ENCODE results near the gene IFI27. TPM values are rescaled to one million over a fixed set of nuclear protein-coding genes. Genes with fewer than 3 reads are reported as not detected.

The IFI27 gene
- total and polyA plus RNA-seq, 9 of the 15 experiments (the other 6 are each of a cell fraction or from before 2014, with no cell fraction given): 0.19 to 3.4 (median 1.4) TPM; not detected in 1

GRCh38 chr14:94142836-94143235 lies 32.3 kb downstream of the IFI27 start:
- FAIRE-seq (no peak), ATAC-seq (no peak), DNase-seq (ENCODE audit: extremely low read depth in 1 of 4, low spot score in 3 of 4) (no peak)
- 23% methylated on average over 1 of the region's 1 CpG for WGBS (ENCODE audit: insufficient coverage, low coverage, missing lambda C conversion rate)
- no TSS peak for BruUV-seq (replicated peaks)
- H3K79me2 ChIP-seq (ENCODE audit: control insufficient read depth, insufficient read depth, low read length): no peaks in the 10 kb centered on the region
- no peak overlapping the region for H3K27ac ChIP-seq (ENCODE audit: extremely low read depth, low read depth, low read length)
- TF ChIP-seq CHD2 (IDR thresholded peaks at IDR 0.05; ENCODE audit: low read depth, low read length): no peak
- TF ChIP-seq, protein P1, sequence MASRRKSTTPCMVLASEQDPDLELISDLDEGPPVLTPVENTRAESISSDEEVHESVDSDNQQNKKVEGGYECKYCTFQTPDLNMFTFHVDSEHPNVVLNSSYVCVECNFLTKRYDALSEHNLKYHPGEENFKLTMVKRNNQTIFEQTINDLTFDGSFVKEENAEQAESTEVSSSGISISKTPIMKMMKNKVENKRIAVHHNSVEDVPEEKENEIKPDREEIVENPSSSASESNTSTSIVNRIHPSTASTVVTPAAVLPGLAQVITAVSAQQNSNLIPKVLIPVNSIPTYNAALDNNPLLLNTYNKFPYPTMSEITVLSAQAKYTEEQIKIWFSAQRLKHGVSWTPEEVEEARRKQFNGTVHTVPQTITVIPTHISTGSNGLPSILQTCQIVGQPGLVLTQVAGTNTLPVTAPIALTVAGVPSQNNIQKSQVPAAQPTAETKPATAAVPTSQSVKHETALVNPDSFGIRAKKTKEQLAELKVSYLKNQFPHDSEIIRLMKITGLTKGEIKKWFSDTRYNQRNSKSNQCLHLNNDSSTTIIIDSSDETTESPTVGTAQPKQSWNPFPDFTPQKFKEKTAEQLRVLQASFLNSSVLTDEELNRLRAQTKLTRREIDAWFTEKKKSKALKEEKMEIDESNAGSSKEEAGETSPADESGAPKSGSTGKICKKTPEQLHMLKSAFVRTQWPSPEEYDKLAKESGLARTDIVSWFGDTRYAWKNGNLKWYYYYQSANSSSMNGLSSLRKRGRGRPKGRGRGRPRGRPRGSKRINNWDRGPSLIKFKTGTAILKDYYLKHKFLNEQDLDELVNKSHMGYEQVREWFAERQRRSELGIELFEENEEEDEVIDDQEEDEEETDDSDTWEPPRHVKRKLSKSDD (conservative IDR thresholded peaks at IDR 0.05; ENCODE audit: low read length): no peak
- no peak for TF ChIP-seq ARNT (IDR thresholded peaks at IDR 0.05)
- no peak for TF ChIP-seq HDAC2 (IDR thresholded peaks at IDR 0.05)
- TF ChIP-seq GTF2B (IDR thresholded peaks at IDR 0.05; ENCODE audit: extremely low read depth, insufficient read length): no peak
- peak; percentile 25; the same call in 1 of the 2 replicates for TF ChIP-seq MAFG (tag; conservative IDR thresholded peaks at IDR 0.05)
- TF ChIP-seq C11orf30 (IDR thresholded peaks at IDR 0.05; ENCODE audit: low read depth): peak; percentile 61; the same call in 1 of the 2 replicates
- TF ChIP-seq ZNF316 (IDR thresholded peaks at IDR 0.05): peak; percentile 80
- H3K9me3 ChIP-seq (replicated peaks; ENCODE audit: control insufficient read depth, insufficient read depth, low read depth, low read length): no peaks in the 10 kb centered on the region
- H2AFZ ChIP-seq (ENCODE audit: low read depth, low read length): no peak overlapping the region
- intact Hi-C loops (cut with micrococcal nuclease) (no loop called here), in situ Hi-C loops (cut with MboI) (no loop called here)
- H3K9ac ChIP-seq (ENCODE audit: insufficient read depth in 1 of 2, low read depth in 2 of 2, low read length in 2 of 2): no peak overlapping the region
- no peaks in the 10 kb centered on the region for H3K9me1 ChIP-seq (ENCODE audit: control insufficient read depth, insufficient read depth, low read length)
- peaks cover 0 to 15% of the 10 kb centered on the region in 2 experiments; a peak in 2 of 5 replicates for H3K27me3 ChIP-seq (ENCODE audit: control insufficient read depth in 2 of 2, insufficient read depth in 2 of 2, low read length in 2 of 2)
- no peak overlapping the region for H3K4me3 ChIP-seq
- POLR2A ChIA-PET: interaction anchor here (0.6 kb wide), 3 partner anchors 11 to 408 kb away, joined by 3 to 4 read pairs (median 3); no protein-coding TSS in a partner anchor
- no peaks in the 10 kb centered on the region for H3K36me3 ChIP-seq (ENCODE audit: control insufficient read depth, insufficient read depth, low read length)
- H3K4me2 ChIP-seq (ENCODE audit: insufficient read depth, low read length): no peak overlapping the region
- H3K4me1 ChIP-seq (replicated peaks in 1 of 2; ENCODE audit: control insufficient read depth in 2 of 2, insufficient read depth in 2 of 2, low read length in 2 of 2): no peaks in the 10 kb centered on the region
- CTCF ChIA-PET (ENCODE audit: low intra/inter-chr PET ratio): interaction anchor here (0.6 to 1.3 kb wide), 2 partner anchors 190 to 203 kb away, joined by 3 read pairs; no protein-coding TSS in a partner anchor
- no peaks in the 10 kb centered on the region for H4K20me1 ChIP-seq (replicated peaks; ENCODE audit: control insufficient read depth, insufficient read depth, low read length)
